ENCODE measurements around the gene OR4N2.
"Not testable (repeated sequence)": the region's sequence is repeated elsewhere in the genome, so short reads cannot be mapped to it uniquely, and the experiment has no call there.

OR4N2 gene

GRCh38 chr14:19828314-19828713 lies 24.7 kb downstream of the OR4N2 start:
- no peaks in the 10 kb centered on the region for H3K9me2 ChIP-seq (replicated peaks; ENCODE audit: insufficient read depth, low read length)
- no peaks in the 10 kb centered on the region for H3K36me3 ChIP-seq (ENCODE audit: low read length)
- no peak for TF ChIP-seq EZH2phosphoT487 (conservative IDR thresholded peaks at IDR 0.05; ENCODE audit: low read length)
- TF ChIP-seq, protein P1, sequence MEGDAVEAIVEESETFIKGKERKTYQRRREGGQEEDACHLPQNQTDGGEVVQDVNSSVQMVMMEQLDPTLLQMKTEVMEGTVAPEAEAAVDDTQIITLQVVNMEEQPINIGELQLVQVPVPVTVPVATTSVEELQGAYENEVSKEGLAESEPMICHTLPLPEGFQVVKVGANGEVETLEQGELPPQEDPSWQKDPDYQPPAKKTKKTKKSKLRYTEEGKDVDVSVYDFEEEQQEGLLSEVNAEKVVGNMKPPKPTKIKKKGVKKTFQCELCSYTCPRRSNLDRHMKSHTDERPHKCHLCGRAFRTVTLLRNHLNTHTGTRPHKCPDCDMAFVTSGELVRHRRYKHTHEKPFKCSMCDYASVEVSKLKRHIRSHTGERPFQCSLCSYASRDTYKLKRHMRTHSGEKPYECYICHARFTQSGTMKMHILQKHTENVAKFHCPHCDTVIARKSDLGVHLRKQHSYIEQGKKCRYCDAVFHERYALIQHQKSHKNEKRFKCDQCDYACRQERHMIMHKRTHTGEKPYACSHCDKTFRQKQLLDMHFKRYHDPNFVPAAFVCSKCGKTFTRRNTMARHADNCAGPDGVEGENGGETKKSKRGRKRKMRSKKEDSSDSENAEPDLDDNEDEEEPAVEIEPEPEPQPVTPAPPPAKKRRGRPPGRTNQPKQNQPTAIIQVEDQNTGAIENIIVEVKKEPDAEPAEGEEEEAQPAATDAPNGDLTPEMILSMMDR (IDR thresholded peaks at IDR 0.05; ENCODE audit: insufficient read depth, low read length, poor library complexity, severe bottlenecking): no peak
- no peaks in the 10 kb centered on the region for H3K79me2 ChIP-seq (ENCODE audit: insufficient read depth, low read length)
- H3K9ac ChIP-seq (ENCODE audit: low read length): no peak overlapping the region
- H3F3A ChIP-seq (ENCODE audit: insufficient read depth): no peaks in the 10 kb centered on the region
- H4K20me1 ChIP-seq (ENCODE audit: low read depth, low read length): no peaks in the 10 kb centered on the region
- no peak overlapping the region for H3K27ac ChIP-seq (ENCODE audit: low read depth, low read length)
- H3K27me3 ChIP-seq (ENCODE audit: low read length): no peaks in the 10 kb centered on the region
- no peak overlapping the region for H2AFZ ChIP-seq (ENCODE audit: low read depth, low read length, severe bottlenecking)
- H3K4me3 ChIP-seq (ENCODE audit: insufficient read depth, low read length, poor library complexity, severe bottlenecking): no peak overlapping the region
- H3K4me2 ChIP-seq (ENCODE audit: low read depth, low read length, poor library complexity, severe bottlenecking): no peak overlapping the region
- H3K9me3 ChIP-seq (ENCODE audit: insufficient read depth, low read length): no peaks in the 10 kb centered on the region

DNA sequence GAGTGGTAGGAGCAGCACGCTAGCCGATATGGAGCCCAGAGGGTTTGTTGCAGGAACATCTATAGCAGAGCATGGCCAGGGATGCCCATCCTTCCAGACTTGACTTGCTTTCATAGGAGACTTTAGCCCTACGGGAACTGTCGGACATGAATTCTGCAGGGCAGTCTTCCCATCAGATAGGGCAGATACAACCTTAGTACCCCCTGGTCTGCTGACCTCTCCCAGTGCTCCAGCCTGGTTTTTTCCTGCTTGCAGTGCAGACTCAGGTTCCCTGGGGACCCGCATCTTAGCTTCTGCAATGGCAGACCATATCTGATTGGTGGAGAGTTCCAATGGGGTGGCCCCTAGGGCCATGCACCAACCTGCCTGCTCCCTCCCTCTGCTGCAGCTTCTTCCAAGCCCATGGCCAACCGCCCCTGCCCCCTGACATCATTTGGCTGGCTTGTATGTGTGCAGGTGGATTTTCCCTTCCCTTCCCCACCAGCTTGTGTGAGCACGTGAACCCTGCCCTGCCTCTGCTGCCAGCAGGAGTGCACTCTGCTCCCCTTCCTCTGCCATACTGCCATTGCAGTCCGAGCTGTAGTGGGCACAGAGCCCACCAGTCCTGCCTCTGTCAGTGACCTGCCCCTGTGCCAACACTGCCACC lies 30.8 kb downstream of the OR4N2 start:
- H3K4me3 ChIP-seq (ENCODE audit: insufficient read depth, low read length, poor library complexity, severe bottlenecking); H3K27me3 ChIP-seq (ENCODE audit: low read length); H3K9ac ChIP-seq (ENCODE audit: low read length); H3K36me3 ChIP-seq (ENCODE audit: low read length); H3K9me2 ChIP-seq (replicated peaks; ENCODE audit: insufficient read depth, low read length); H3K27ac ChIP-seq (ENCODE audit: low read depth, low read length); H3K4me2 ChIP-seq (ENCODE audit: low read depth, low read length, poor library complexity, severe bottlenecking); H3K9me3 ChIP-seq (ENCODE audit: insufficient read depth, low read length); H3F3A ChIP-seq (ENCODE audit: insufficient read depth); H2AFZ ChIP-seq (ENCODE audit: low read depth, low read length, severe bottlenecking); H3K79me2 ChIP-seq (ENCODE audit: insufficient read depth, low read length); H4K20me1 ChIP-seq (ENCODE audit: low read depth, low read length): not testable (repeated sequence)

GRCh38 chr14:19838433-19838832 lies 34.9 kb downstream of the OR4N2 start:
- Histone ChIP-seq H3K9me3 (ENCODE audit: insufficient read depth, low read length) (no peaks in the 10 kb centered on the region), H3F3A (ENCODE audit: insufficient read depth) (no peaks in the 10 kb centered on the region), H3K4me3 (ENCODE audit: insufficient read depth, low read length, poor library complexity, severe bottlenecking) (no peak overlapping the region), H2AFZ (ENCODE audit: low read depth, low read length, severe bottlenecking) (no peak overlapping the region), H3K27ac (ENCODE audit: low read depth, low read length) (no peak overlapping the region), H3K79me2 (ENCODE audit: insufficient read depth, low read length) (no peaks in the 10 kb centered on the region), H3K4me2 (ENCODE audit: low read depth, low read length, poor library complexity, severe bottlenecking) (no peak overlapping the region), H3K9ac (ENCODE audit: low read length) (no peak overlapping the region), H3K36me3 (ENCODE audit: low read length) (no peaks in the 10 kb centered on the region), H3K9me2 (replicated peaks; ENCODE audit: insufficient read depth, low read length) (no peaks in the 10 kb centered on the region), H3K27me3 (ENCODE audit: low read length) (no peaks in the 10 kb centered on the region), H4K20me1 (ENCODE audit: low read depth, low read length) (no peaks in the 10 kb centered on the region)
- TF ChIP-seq, protein P1 (IDR thresholded peaks at IDR 0.05; ENCODE audit: insufficient read depth, low read length, poor library complexity, severe bottlenecking): no peak
- no peak for TF ChIP-seq EZH2phosphoT487 (conservative IDR thresholded peaks at IDR 0.05; ENCODE audit: low read length)

- Histone ChIP-seq H3K36me3 (ENCODE audit: low read length) (no peaks in the 10 kb centered on the region), H3F3A (ENCODE audit: insufficient read depth) (no peaks in the 10 kb centered on the region), H3K79me2 (ENCODE audit: insufficient read depth, low read length) (no peaks in the 10 kb centered on the region), H3K9ac (ENCODE audit: low read length) (no peak overlapping the region), H3K9me3 (ENCODE audit: insufficient read depth, low read length) (no peaks in the 10 kb centered on the region), H3K4me2 (ENCODE audit: low read depth, low read length, poor library complexity, severe bottlenecking) (no peak overlapping the region), H3K4me3 (ENCODE audit: insufficient read depth, low read length, poor library complexity, severe bottlenecking) (no peak overlapping the region), H3K27ac (ENCODE audit: low read depth, low read length) (no peak overlapping the region), H4K20me1 (ENCODE audit: low read depth, low read length) (no peaks in the 10 kb centered on the region), H2AFZ (ENCODE audit: low read depth, low read length, severe bottlenecking) (no peak overlapping the region), H3K9me2 (replicated peaks; ENCODE audit: insufficient read depth, low read length) (no peaks in the 10 kb centered on the region), H3K27me3 (ENCODE audit: low read length) (no peaks in the 10 kb centered on the region)
- TF ChIP-seq, protein P1 (IDR thresholded peaks at IDR 0.05; ENCODE audit: insufficient read depth, low read length, poor library complexity, severe bottlenecking): no peak
- TF ChIP-seq EZH2phosphoT487 (conservative IDR thresholded peaks at IDR 0.05; ENCODE audit: low read length): no peak
Observed at GRCh38 chr14:19851365-19851764, 47.8 kb downstream of the OR4N2 start.

DNA sequence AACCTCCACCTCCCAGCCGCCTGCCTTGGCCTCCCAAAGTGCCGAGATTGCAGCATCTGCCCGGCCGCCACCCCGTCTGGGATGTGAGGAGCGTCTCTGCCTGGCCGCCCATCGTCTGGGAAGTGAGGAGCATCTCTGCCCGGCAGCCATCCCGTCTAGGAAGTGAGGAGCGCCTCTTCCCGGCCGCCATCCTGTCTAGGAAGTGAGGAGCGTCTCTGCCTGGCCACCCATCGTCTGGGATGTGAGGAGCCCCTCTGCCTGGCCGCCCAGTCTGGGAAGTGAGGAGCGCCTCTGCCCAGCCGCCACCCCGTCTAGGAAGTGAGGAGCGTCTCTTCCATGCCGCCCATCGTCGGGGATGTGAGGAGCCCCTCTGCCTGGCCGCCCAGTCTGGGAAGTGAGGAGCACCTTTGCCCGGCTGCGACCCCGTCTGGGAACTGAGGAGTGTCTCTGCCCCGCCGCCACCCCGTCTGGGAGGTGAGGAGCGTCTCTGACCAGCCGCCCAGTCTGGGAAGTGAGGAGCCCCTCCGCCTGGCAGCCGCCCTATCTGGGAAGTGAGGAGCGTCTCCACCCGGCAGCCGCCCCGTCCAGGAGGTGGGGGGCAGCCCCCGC lies 62.6 kb downstream of the OR4N2 start:
- not testable (repeated sequence) for H4K20me1 ChIP-seq (ENCODE audit: low read depth, low read length); H3K79me2 ChIP-seq (ENCODE audit: insufficient read depth, low read length); H3K36me3 ChIP-seq (ENCODE audit: low read length); H3K4me2 ChIP-seq (ENCODE audit: low read depth, low read length, poor library complexity, severe bottlenecking); H3F3A ChIP-seq (ENCODE audit: insufficient read depth); H3K9me3 ChIP-seq (ENCODE audit: insufficient read depth, low read length); H3K27me3 ChIP-seq (ENCODE audit: low read length); H3K9me2 ChIP-seq (replicated peaks; ENCODE audit: insufficient read depth, low read length); H3K4me3 ChIP-seq (ENCODE audit: insufficient read depth, low read length, poor library complexity, severe bottlenecking); H3K9ac ChIP-seq (ENCODE audit: low read length); H3K27ac ChIP-seq (ENCODE audit: low read depth, low read length); H2AFZ ChIP-seq (ENCODE audit: low read depth, low read length, severe bottlenecking)
